H9 (cell line): ENCODE measurements around the gene SFI1. TPM values are rescaled to one million over a fixed set of nuclear protein-coding genes. Genes with fewer than 3 reads are reported as not detected.

Source experiments
- DNase-seq: peaks from one replicate; pipeline ENCODE4 v3.0.0-alpha.2; 2017
- H2AFZ ChIP-seq: one replicate; pipeline ENCODE4 v1.6.1; 2013; ENCODE audit warnings: mild to moderate bottlenecking, low read length, control low read depth, moderate library complexity
- H2AK5ac ChIP-seq: 2 replicates; pipeline ENCODE4 v1.6.1; 2013; ENCODE audit warnings: low read length, control low read depth, mixed read lengths; ENCODE audit not compliant: insufficient read length
- H2BK120ac ChIP-seq: one replicate; pipeline ENCODE4 v1.6.1; 2013; ENCODE audit warnings: low read depth, mild to moderate bottlenecking, low read length, control low read depth, inconsistent platforms; ENCODE audit not compliant: poor library complexity, severe bottlenecking
- H2BK12ac ChIP-seq: 2 replicates; pipeline ENCODE4 v1.6.1; 2013; ENCODE audit warnings: low read length, control low read depth, mixed read lengths, low read depth; ENCODE audit not compliant: insufficient read length
- H2BK15ac ChIP-seq: 2 replicates; pipeline ENCODE4 v1.6.1; 2013; ENCODE audit warnings: low read depth, low read length, control low read depth
- H2BK20ac ChIP-seq: one replicate; pipeline ENCODE4 v1.6.1; 2013; ENCODE audit warnings: low read depth, mild to moderate bottlenecking, low read length, control low read depth, inconsistent platforms; ENCODE audit not compliant: poor library complexity, severe bottlenecking
- H2BK5ac ChIP-seq: 2 replicates; pipeline ENCODE4 v1.6.1; 2013; ENCODE audit warnings: low read length, control low read depth, mixed read lengths; ENCODE audit not compliant: insufficient read length
- H3K14ac ChIP-seq: 2 replicates; pipeline ENCODE4 v1.6.1; 2013; ENCODE audit warnings: low read length, control low read depth; ENCODE audit not compliant: insufficient read depth
- H3K18ac ChIP-seq: 2 replicates; pipeline ENCODE4 v1.6.1; 2013; ENCODE audit warnings: low read depth, mild to moderate bottlenecking, mixed read lengths, low read length, control low read depth; ENCODE audit not compliant: insufficient read length
- H3K23ac ChIP-seq: 2 replicates; pipeline ENCODE4 v1.6.1; 2013; ENCODE audit warnings: low read length, control low read depth, mixed read lengths, low read depth; ENCODE audit not compliant: insufficient read length
- H3K23me2 ChIP-seq: 2 replicates; pipeline ENCODE4 v1.6.1; 2013; ENCODE audit warnings: low read depth, mild to moderate bottlenecking, mixed read lengths, low read length, control low read depth; ENCODE audit not compliant: insufficient read length, poor library complexity, severe bottlenecking
- H3K27ac ChIP-seq: 2 replicates; pipeline ENCODE4 v1.5.1; 2013; ENCODE audit warnings: low read length, control low read depth, mixed read lengths, low read depth; ENCODE audit not compliant: insufficient read length
- H3K27me3 ChIP-seq: 2 replicates; pipeline ENCODE4 v1.6.1; 2013; ENCODE audit warnings: low read length, control low read depth, inconsistent platforms; ENCODE audit not compliant: insufficient read depth
- H3K4ac ChIP-seq: 2 replicates; pipeline ENCODE4 v1.6.1; 2013; ENCODE audit warnings: low read depth, mild to moderate bottlenecking, control low read depth, inconsistent platforms, low read length, moderate library complexity
- H3K4me1 ChIP-seq: 2 replicates; pipeline ENCODE4 v1.6.1; 2013; ENCODE audit warnings: low read length, control low read depth, inconsistent platforms; ENCODE audit not compliant: insufficient read depth
- H3K4me2 ChIP-seq: 2 replicates; pipeline ENCODE4 v1.6.1; 2013; ENCODE audit warnings: low read length, control low read depth, mixed read lengths; ENCODE audit not compliant: insufficient read length, insufficient read depth
- H3K56ac ChIP-seq: 2 replicates; pipeline ENCODE4 v1.6.1; 2013; ENCODE audit warnings: low read depth, mild to moderate bottlenecking, mixed read lengths, low read length, control low read depth; ENCODE audit not compliant: insufficient read length
- H3K79me1 ChIP-seq: 2 replicates; pipeline ENCODE4 v1.6.1; 2013; ENCODE audit warnings: low read depth, mild to moderate bottlenecking, moderate library complexity, low read length, control low read depth, inconsistent platforms; ENCODE audit not compliant: insufficient read depth, poor library complexity, severe bottlenecking
- H3K79me2 ChIP-seq: 2 replicates; pipeline ENCODE4 v1.6.1; 2013; ENCODE audit warnings: low read length, control low read depth, inconsistent platforms; ENCODE audit not compliant: insufficient read depth
- H3K9ac ChIP-seq: 2 replicates; pipeline ENCODE4 v1.6.1; 2013; ENCODE audit warnings: low read length, control low read depth, mixed read lengths; ENCODE audit not compliant: insufficient read length; ENCODE audit errors: extremely low read depth
- H3K9me3 ChIP-seq: one replicate; pipeline ENCODE4 v1.6.1; 2013; ENCODE audit warnings: low read depth, low read length, inconsistent platforms; ENCODE audit not compliant: control insufficient read depth
- H3T11ph ChIP-seq: one replicate; pipeline ENCODE4 v1.6.1; 2013; ENCODE audit warnings: mild to moderate bottlenecking, low read length, control low read depth, inconsistent platforms
- H4K20me1 ChIP-seq: one replicate; pipeline ENCODE4 v1.6.1; 2013; ENCODE audit not compliant: control insufficient read depth, insufficient read length, insufficient read depth
- H4K5ac ChIP-seq: 2 replicates; pipeline ENCODE4 v1.6.1; 2013; ENCODE audit warnings: low read depth, mild to moderate bottlenecking, mixed read lengths, low read length, control low read depth; ENCODE audit not compliant: insufficient read length
- H4K8ac ChIP-seq: replicated peaks from 2 replicates; pipeline ENCODE4 v1.6.1; 2013; ENCODE audit warnings: low read length, control low read depth, mixed read lengths, low read depth; ENCODE audit not compliant: insufficient read length
- H4K91ac ChIP-seq: 2 replicates; pipeline ENCODE4 v1.6.1; 2013; ENCODE audit warnings: low read depth, mild to moderate bottlenecking, moderate library complexity, mixed read lengths, low read length, control low read depth; ENCODE audit not compliant: insufficient read length
- H3K27ac Mint-ChIP-seq, 3 experiments: 2 replicates in 2 of 3; 3 replicates in 1 of 3; pipeline ENCODE4 v1.8.0; 2020 to 2021; ENCODE audit warnings: mixed read lengths in 3 of 3, mild to moderate bottlenecking in 1 of 3, moderate library complexity in 1 of 3
- H3K27me3 Mint-ChIP-seq: 2 replicates; pipeline ENCODE4 v1.8.0; 2021; ENCODE audit warnings: low read depth, mild to moderate bottlenecking, moderate library complexity, mixed read lengths
- H3K36me3 Mint-ChIP-seq, 3 experiments: 2 replicates in 2 of 3; 3 replicates in 1 of 3; pipeline ENCODE4 v1.8.0; 2020 to 2021; ENCODE audit warnings: low read depth in 3 of 3, mixed read lengths in 3 of 3; ENCODE audit not compliant: insufficient read depth in 1 of 3
- H3K4me1 Mint-ChIP-seq, 2 experiments: 2 replicates each; pipeline ENCODE4 v1.8.0; 2020; ENCODE audit warnings: mixed read lengths in 2 of 2
- H3K4me3 Mint-ChIP-seq, 2 experiments: 2 replicates in 1 of 2; 3 replicates in 1 of 2; pipeline ENCODE4 v1.8.0; 2020 to 2021; ENCODE audit warnings: mild to moderate bottlenecking in 2 of 2, mixed read lengths in 2 of 2, moderate library complexity in 1 of 2
- H3K9me3 Mint-ChIP-seq, 2 experiments: 2 replicates in 1 of 2; 3 replicates in 1 of 2; pipeline ENCODE4 v1.8.0; 2020; ENCODE audit warnings: mild to moderate bottlenecking in 2 of 2, mixed read lengths in 2 of 2, moderate library complexity in 1 of 2
- CTCF ChIP-seq: fragments of 200-600 bp; sonication (generic); conservative IDR thresholded peaks from 3 replicates; pipeline ENCODE4 v1.8.0; 2021; ENCODE audit warnings: antibody characterized with exemption, mild to moderate bottlenecking
- WGBS: extraction: QIAGEN DNeasy Blood & Tissue Kit; methylation state at CpG from one replicate; pipeline ENCODE4 v1.1.7; 2013; ENCODE audit warnings: missing lambda C conversion rate, low lambda C conversion rate, mixed read lengths; ENCODE audit not compliant: insufficient read length; ENCODE audit errors: extremely low coverage; 5-methylcytosine and 5-hydroxymethylcytosine counted together
- total RNA-seq: library from RNA; stranded (reverse); gene quantifications from 2 replicates; pipeline ENCODE4 v1.2.1, GENCODE V29; 2021

SFI1 gene
- total RNA-seq, 1 experiment from 2014 or later, result 26.4 TPM

- no peak overlapping the region for H4K8ac ChIP-seq
- Mint-ChIP-seq H3K9me3 (peaks cover 11% of the 10 kb centered on the region in 2 experiments), H3K4me1 (peaks cover 21 to 22% of the 10 kb centered on the region in 2 experiments), H3K27ac (peak overlapping the region in 1 of 3 experiments; percentile 18; a peak in 2 of 7 replicates), H3K36me3 (peaks cover 0 to 17% (median 6%) of the 10 kb centered on the region in 3 experiments; a peak in 5 of 7 replicates), H3K27me3 (peaks cover 11% of the 10 kb centered on the region), H3K4me3 (peak overlapping the region; percentile 85 to 89)
- no peak overlapping the region for H3K18ac ChIP-seq
- H3K9me3 ChIP-seq, result no peaks in the 10 kb centered on the region
- H3K9ac ChIP-seq, result peak overlapping the region; percentile 44
- H3K14ac ChIP-seq, result peak overlapping the region; percentile 36; the same call in 1 of the 2 replicates
- no peaks in the 10 kb centered on the region for H3K79me1 ChIP-seq
- H3K56ac ChIP-seq, result no peak overlapping the region
- H3K27ac ChIP-seq, result no peak overlapping the region
- no peak overlapping the region for H3K23ac ChIP-seq
- H2AK5ac ChIP-seq, result no peak overlapping the region
- H3K4me2 ChIP-seq, result peak overlapping the region; percentile 84
- H2BK5ac ChIP-seq, result no peak overlapping the region
- no peak overlapping the region for H3K4ac ChIP-seq
- no peak overlapping the region for H2BK15ac ChIP-seq
- H4K91ac ChIP-seq, result no peak overlapping the region
- no peak for TF ChIP-seq CTCF
- H2BK120ac ChIP-seq, result no peak overlapping the region
- no peak overlapping the region for H4K5ac ChIP-seq
- no peak overlapping the region for H2AFZ ChIP-seq
- no peak overlapping the region for H2BK12ac ChIP-seq
- DNase-seq, result no peak
- H3K79me2 ChIP-seq, result 0 out of 2 replicates have a peak, but pooled peaks cover 2% of the 10 kb centered on the region
- H2BK20ac ChIP-seq, result no peak overlapping the region
- no peak overlapping the region for H3T11ph ChIP-seq
- H3K27me3 ChIP-seq, result no peaks in the 10 kb centered on the region; the same call in 1 of the 2 replicates
- no peaks in the 10 kb centered on the region for H4K20me1 ChIP-seq
- H3K4me1 ChIP-seq, result no peaks in the 10 kb centered on the region
- WGBS, result no CpG with 5 or more reads among the region's 30 CpGs
- peaks cover 5% of the 10 kb centered on the region for H3K23me2 ChIP-seq
Measured at GRCh38 chr22:31496735-31497146, 405 bp downstream of the SFI1 start.
